GM23248 (cell line): ENCODE measurements around the gene PMVK. TPM values are rescaled to one million over a fixed set of nuclear protein-coding genes. Genes with fewer than 3 reads are reported as not detected.

ENCODE experiments used
- DNase-seq: peaks from one replicate; pipeline ENCODE4 v3.0.0-alpha.2; 2015
- H2AFZ ChIP-seq: fragments of 200-600 bp; sonication (generic); 2 replicates; pipeline ENCODE4 v1.6.1; 2016; ENCODE audit warnings: antibody characterized with exemption
- H3F3A ChIP-seq: fragments of 200-600 bp; sonication (generic); 2 replicates; pipeline ENCODE4 v1.6.1; 2016; ENCODE audit warnings: mild to moderate bottlenecking, antibody characterized with exemption, mixed run types; ENCODE audit not compliant: insufficient read depth
- H3K27ac ChIP-seq: fragments of 200-600 bp; sonication (generic); 2 replicates; pipeline ENCODE4 v1.5.1; 2016; ENCODE audit warnings: mild to moderate bottlenecking
- H3K27me3 ChIP-seq: fragments of 200-600 bp; sonication (generic); replicated peaks from 2 replicates; pipeline ENCODE4 v1.6.1; 2016; ENCODE audit warnings: mild to moderate bottlenecking; ENCODE audit not compliant: insufficient read depth
- H3K36me3 ChIP-seq: fragments of 200-600 bp; sonication (generic); 2 replicates; pipeline ENCODE4 v1.6.1; 2016; ENCODE audit warnings: low read depth, mild to moderate bottlenecking
- H3K4me1 ChIP-seq: fragments of 200-600 bp; sonication (generic); 2 replicates; pipeline ENCODE4 v1.6.1; 2016; ENCODE audit warnings: mild to moderate bottlenecking; ENCODE audit not compliant: insufficient read depth
- H3K4me2 ChIP-seq: fragments of 200-600 bp; sonication (generic); one replicate; pipeline ENCODE4 v1.6.1; 2016; ENCODE audit warnings: mild to moderate bottlenecking; ENCODE audit not compliant: unreplicated experiment
- H3K4me3 ChIP-seq: fragments of 200-600 bp; sonication (generic); 2 replicates; pipeline ENCODE4 v1.5.1; 2016; ENCODE audit warnings: mild to moderate bottlenecking
- H3K79me2 ChIP-seq: fragments of 200-600 bp; sonication (generic); 2 replicates; pipeline ENCODE4 v1.6.1; 2016; ENCODE audit warnings: mild to moderate bottlenecking; ENCODE audit not compliant: insufficient read depth
- H3K9ac ChIP-seq: fragments of 200-600 bp; sonication (generic); 2 replicates; pipeline ENCODE4 v1.6.1; 2016; ENCODE audit warnings: mild to moderate bottlenecking
- H3K9me2 ChIP-seq: fragments of 200-600 bp; sonication (generic); 2 replicates; pipeline ENCODE4 v1.6.1; 2016; ENCODE audit warnings: mixed run types, mild to moderate bottlenecking, moderate library complexity; ENCODE audit not compliant: insufficient read depth
- H3K9me3 ChIP-seq: fragments of 200-600 bp; sonication (generic); one replicate; pipeline ENCODE4 v1.6.1; 2017; ENCODE audit warnings: low read depth
- H4K20me1 ChIP-seq: fragments of 200-600 bp; sonication (generic); 2 replicates; pipeline ENCODE4 v1.6.0; 2016; ENCODE audit not compliant: insufficient read depth
- EZH2 ChIP-seq: fragments of 200-600 bp; sonication (generic); IDR thresholded peaks from 2 replicates; pipeline ENCODE4 v1.6.1; 2018; ENCODE audit warnings: antibody characterized with exemption, mild to moderate bottlenecking; ENCODE audit not compliant: insufficient read depth, poor library complexity, severe bottlenecking
- EZH2phosphoT487 ChIP-seq: fragments of 200-600 bp; sonication (generic); IDR thresholded peaks from 2 replicates; pipeline ENCODE4 v1.6.1; 2018; ENCODE audit warnings: antibody characterized with exemption, moderate library complexity, mild to moderate bottlenecking, low read depth; ENCODE audit not compliant: insufficient read depth
- WGBS, 2 experiments: methylation state at CpG; one replicate each; pipeline ENCODE4 v1.1.6; 2015 to 2017; ENCODE audit warnings: low lambda C conversion rate in 2 of 2, low coverage in 1 of 2; ENCODE audit errors: missing lambda C conversion rate in 2 of 2; 5-methylcytosine and 5-hydroxymethylcytosine counted together
- in situ Hi-C: fragments of 300-500 bp; cut with MboI; formaldehyde crosslinking; loops from 2 replicates; pipeline ENCODE4 v1.15.0; 2020
- microRNA-seq: library from miRNA; unstranded; fragments of <30 nt; microRNA quantifications from one replicate; pipeline ENCODE4, GENCODE V29; 2016; ENCODE audit warnings: borderline number of aligned reads
- polyA plus RNA-seq: library from polyadenylated mRNA; unstranded; fragments of >200 nt; fragmentation: Nextera tagmentation; extraction: Ambion mirVana; gene quantifications from 2 replicates; pipeline ENCODE4 v1.2.1, GENCODE V29; 2016
- small RNA-seq: library from RNA; depleted of rRNA; stranded (forward); fragments of <200 nt; gene quantifications from one replicate; pipeline ENCODE3, GENCODE V24; 2014; ENCODE audit warnings: low read depth, low replicate concordance
- total RNA-seq: library from RNA; depleted of rRNA; stranded (reverse); fragments of >200 nt; shearing (Covaris generic); gene quantifications from 2 replicates; pipeline ENCODE4 v1.2.3, GENCODE V29; 2014; rRNA removed

Gene PMVK
- total and polyA plus RNA-seq, 2 experiments from 2014 or later, result 6.4 to 36.6 TPM

DNA sequence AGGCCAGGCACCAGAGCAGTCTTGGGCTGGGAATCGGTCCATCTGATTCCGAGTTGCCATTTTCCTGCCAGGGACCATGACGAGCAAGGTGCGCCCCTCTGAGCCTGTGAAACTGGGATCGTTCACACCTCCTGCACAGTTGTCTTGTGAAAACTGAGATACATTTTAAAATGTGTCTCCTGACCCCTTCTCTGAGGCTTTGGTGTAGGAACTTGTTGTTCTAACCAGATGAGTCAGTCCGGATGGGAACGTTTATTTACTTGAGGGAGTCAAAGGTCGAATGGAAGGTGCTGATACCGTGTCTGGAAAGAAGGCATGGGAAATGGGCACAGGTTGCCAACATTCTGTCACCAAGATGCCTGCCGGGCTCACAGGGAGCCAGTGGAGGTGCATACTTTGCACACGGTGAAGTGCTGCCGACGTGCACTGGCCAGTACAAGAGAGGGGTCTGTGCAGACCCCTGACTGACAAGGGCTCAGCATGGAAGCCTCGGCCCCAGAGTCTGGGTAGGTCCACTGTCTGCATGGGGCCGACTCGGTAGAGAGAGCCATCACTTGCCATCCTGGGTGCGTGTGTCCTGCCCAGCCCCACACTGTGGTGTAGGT is 59.0 kb downstream of the PMVK start:
- 60 to 64% methylated on average over 17 of the region's 17 CpGs for WGBS, 2 experiments
- in situ Hi-C loops, result loop anchor here (25.0 kb wide), 1 partner anchor 215 kb away; no protein-coding TSS in a partner anchor

GRCh38 chr1:154876842-154877369 is 59.6 kb downstream of the PMVK start:
- H3K36me3 ChIP-seq, result no peaks in the 10 kb centered on the region
- H3K9ac ChIP-seq, result no peak overlapping the region
- no peaks in the 10 kb centered on the region for H3K79me2 ChIP-seq
- no peak for DNase-seq
- TF ChIP-seq EZH2phosphoT487, result no peak
- no peak for TF ChIP-seq EZH2
- H3K4me2 ChIP-seq, result no peak overlapping the region
- no peak overlapping the region for H3K4me3 ChIP-seq
- H3F3A ChIP-seq, result no peaks in the 10 kb centered on the region
- no peaks in the 10 kb centered on the region for H3K9me3 ChIP-seq
- no peak overlapping the region for H3K27ac ChIP-seq
- 42 to 47% methylated on average over 3 of the region's 3 CpGs for WGBS, 2 experiments
- H4K20me1 ChIP-seq, result no peaks in the 10 kb centered on the region
- H3K9me2 ChIP-seq, result no peaks in the 10 kb centered on the region
- H3K27me3 ChIP-seq, result peaks cover 20% of the 10 kb centered on the region
- in situ Hi-C loops, result loop anchor here (25.0 kb wide), 1 partner anchor 215 kb away; no protein-coding TSS in a partner anchor
- H3K4me1 ChIP-seq, result no peaks in the 10 kb centered on the region
- no peak overlapping the region for H2AFZ ChIP-seq

More for the DNA sequence above, 59.0 kb downstream of the PMVK start:
- no peak for DNase-seq
- Histone ChIP-seq H3K9ac (no peak overlapping the region), H2AFZ (no peak overlapping the region), H3K4me1 (no peaks in the 10 kb centered on the region), H3K4me2 (no peak overlapping the region), H3K9me3 (no peaks in the 10 kb centered on the region), H3K4me3 (no peak overlapping the region), H3K27me3 (peaks cover 18% of the 10 kb centered on the region), H4K20me1 (no peaks in the 10 kb centered on the region), H3K79me2 (no peaks in the 10 kb centered on the region), H3F3A (no peaks in the 10 kb centered on the region), H3K9me2 (no peaks in the 10 kb centered on the region), H3K27ac (no peak overlapping the region), H3K36me3 (no peaks in the 10 kb centered on the region)
- no peak for TF ChIP-seq EZH2
- no peak for TF ChIP-seq EZH2phosphoT487

Small RNAs within 50 kb of the gene (microRNA-seq; reads per million reads assigned to microRNA genes)
- gene MIR4258, result not detected

Small RNAs within 50 kb of the gene (small RNA-seq; reads per million reads assigned to genes)
- gene MIR4258 (not detected), gene RF00017 (not detected)

Other genes starting within 250 kb of the PMVK start
- not detected in 2 replicates for gene KCNN3, start 66.4 kb downstream of the PMVK start, total RNA-seq
- not detected in 2 replicates for gene KCNN3, start 66.4 kb downstream of the PMVK start, polyA plus RNA-seq
- gene PBXIP1, start 19.4 kb upstream of the PMVK start, total RNA-seq, result 70.4 and 72.2 TPM in 2 replicates
- 25.9 and 26.4 TPM in 2 replicates for gene PBXIP1, start 19.4 kb upstream of the PMVK start, polyA plus RNA-seq
- 13.2 and 14.9 TPM in 2 replicates for gene PYGO2, start 25.1 kb upstream of the PMVK start, total RNA-seq
- 14.7 and 15.4 TPM in 2 replicates for gene PYGO2, start 25.1 kb upstream of the PMVK start, polyA plus RNA-seq
- 295 and 319 TPM in 2 replicates for gene SHC1, start 34.0 kb upstream of the PMVK start, total RNA-seq
- gene SHC1, start 34.0 kb upstream of the PMVK start, polyA plus RNA-seq, result 275 and 278 TPM in 2 replicates
- 45.6 and 50.3 TPM in 2 replicates for gene CKS1B, start 38.0 kb upstream of the PMVK start, total RNA-seq
- 113 and 119 TPM in 2 replicates for gene CKS1B, start 38.0 kb upstream of the PMVK start, polyA plus RNA-seq
- 15.6 and 21.3 TPM in 2 replicates for gene FLAD1, start 46.6 kb upstream of the PMVK start, total RNA-seq
- gene FLAD1, start 46.6 kb upstream of the PMVK start, polyA plus RNA-seq, result 26.4 and 30.2 TPM in 2 replicates
- gene LENEP, start 56.9 kb upstream of the PMVK start, total RNA-seq, result not detected in 2 replicates
- not detected in 2 replicates for gene LENEP, start 56.9 kb upstream of the PMVK start, polyA plus RNA-seq
- 16.8 and 27.0 TPM in 2 replicates for gene ZBTB7B, start 66.1 kb upstream of the PMVK start, total RNA-seq
- 2.3 and 2.9 TPM in 2 replicates for gene ZBTB7B, start 66.1 kb upstream of the PMVK start, polyA plus RNA-seq
- not detected in 2 replicates for gene DCST2, start 97.1 kb upstream of the PMVK start, total RNA-seq
- gene DCST2, start 97.1 kb upstream of the PMVK start, polyA plus RNA-seq, result 0.14 and 0.16 TPM in 2 replicates
- not detected in 2 replicates for gene DCST1, start 97.1 kb upstream of the PMVK start, total RNA-seq
- not detected in 2 replicates for gene DCST1, start 97.1 kb upstream of the PMVK start, polyA plus RNA-seq
- 85.6 and 109 TPM in 2 replicates for gene ADAM15, start 114.6 kb upstream of the PMVK start, total RNA-seq
- gene ADAM15, start 114.6 kb upstream of the PMVK start, polyA plus RNA-seq, result 73.0 and 80.4 TPM in 2 replicates
- 2.4 and 5.5 TPM in 2 replicates for gene EFNA4, start 127.0 kb upstream of the PMVK start, total RNA-seq
- 4.4 and 4.6 TPM in 2 replicates for gene EFNA4, start 127.0 kb upstream of the PMVK start, polyA plus RNA-seq
- gene EFNA3, start 142.1 kb upstream of the PMVK start, total RNA-seq, result 1.4 and 3.0 TPM in 2 replicates
- 2.5 and 2.7 TPM in 2 replicates for gene EFNA3, start 142.1 kb upstream of the PMVK start, polyA plus RNA-seq
- not detected in 2 replicates for gene EFNA1, start 191.2 kb upstream of the PMVK start, total RNA-seq
- not detected in 2 replicates for gene EFNA1, start 191.2 kb upstream of the PMVK start, polyA plus RNA-seq
- 33.4 and 34.1 TPM in 2 replicates for gene SLC50A1, start 199.1 kb upstream of the PMVK start, total RNA-seq
- gene SLC50A1, start 199.1 kb upstream of the PMVK start, polyA plus RNA-seq, result 55.1 and 58.3 TPM in 2 replicates
- 21.8 and 50.7 TPM in 2 replicates for gene DPM3, start 203.8 kb upstream of the PMVK start, total RNA-seq
- 75.3 and 82.3 TPM in 2 replicates for gene DPM3, start 203.8 kb upstream of the PMVK start, polyA plus RNA-seq
- 92.7 and 189 TPM in 2 replicates for gene KRTCAP2, start 236.6 kb upstream of the PMVK start, total RNA-seq
- gene KRTCAP2, start 236.6 kb upstream of the PMVK start, polyA plus RNA-seq, result 480 and 484 TPM in 2 replicates
- gene TRIM46, start 237.1 kb upstream of the PMVK start, total RNA-seq, result 3.4 TPM in 2 replicates
- 1.6 and 2.1 TPM in 2 replicates for gene TRIM46, start 237.1 kb upstream of the PMVK start, polyA plus RNA-seq